PC-9 (cell line): Measurements from ENCODE around the gene AKAP13.

Source experiments
- EZH2 ChIP-seq: fragments of 200-600 bp; sonication (generic); IDR thresholded peaks from 2 replicates; pipeline ENCODE4 v1.8.0; 2017; ENCODE audit warnings: antibody characterized with exemption, low read depth
- TF ChIP-seq, protein P1 (sequence below): fragments of 200-600 bp; sonication (generic); conservative IDR thresholded peaks from 2 replicates; pipeline ENCODE4 v1.6.1; 2017; ENCODE audit warnings: mixed run types, antibody characterized with exemption, mild to moderate bottlenecking, moderate library complexity

- TF ChIP-seq, protein P1, sequence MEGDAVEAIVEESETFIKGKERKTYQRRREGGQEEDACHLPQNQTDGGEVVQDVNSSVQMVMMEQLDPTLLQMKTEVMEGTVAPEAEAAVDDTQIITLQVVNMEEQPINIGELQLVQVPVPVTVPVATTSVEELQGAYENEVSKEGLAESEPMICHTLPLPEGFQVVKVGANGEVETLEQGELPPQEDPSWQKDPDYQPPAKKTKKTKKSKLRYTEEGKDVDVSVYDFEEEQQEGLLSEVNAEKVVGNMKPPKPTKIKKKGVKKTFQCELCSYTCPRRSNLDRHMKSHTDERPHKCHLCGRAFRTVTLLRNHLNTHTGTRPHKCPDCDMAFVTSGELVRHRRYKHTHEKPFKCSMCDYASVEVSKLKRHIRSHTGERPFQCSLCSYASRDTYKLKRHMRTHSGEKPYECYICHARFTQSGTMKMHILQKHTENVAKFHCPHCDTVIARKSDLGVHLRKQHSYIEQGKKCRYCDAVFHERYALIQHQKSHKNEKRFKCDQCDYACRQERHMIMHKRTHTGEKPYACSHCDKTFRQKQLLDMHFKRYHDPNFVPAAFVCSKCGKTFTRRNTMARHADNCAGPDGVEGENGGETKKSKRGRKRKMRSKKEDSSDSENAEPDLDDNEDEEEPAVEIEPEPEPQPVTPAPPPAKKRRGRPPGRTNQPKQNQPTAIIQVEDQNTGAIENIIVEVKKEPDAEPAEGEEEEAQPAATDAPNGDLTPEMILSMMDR, result no peak
- TF ChIP-seq EZH2, result no peak
These were observed 114.7 kb downstream of the AKAP13 start for GRCh38 chr15:85495096-85495495.
